PC-9 (cell line): Measurements from ENCODE around the gene NOP53. TPM values are rescaled to one million over a fixed set of nuclear protein-coding genes. Genes with fewer than 3 reads are reported as not detected.

Experiments used
- BruUV-seq: library from RNA; stranded (reverse); fragments of 400-500 nt; replicated peaks from 2 replicates; lab custom pipeline; 2021; lab: Mats Ljungman, UMichigan
- CTCF ChIA-PET: fragments of 300-600 bp; sonication (Branson Sonifier 250); formaldehyde crosslinking; loops from one replicate; lab custom pipeline; 2022; ENCODE audit warnings: antibody characterized with exemption; lab: Charles Lee
- POLR2A ChIA-PET: fragments of 300-600 bp; sonication (Branson Sonifier 250); formaldehyde crosslinking; loops from one replicate; lab custom pipeline; 2022; ENCODE audit warnings: antibody characterized with exemption; ENCODE audit not compliant: unreplicated experiment; lab: Charles Lee
- DNase-seq, 2 experiments: peaks; one replicate each; pipeline versions ENCODE4 v3.0.0 to v3.0.0-alpha.2; 2015 to 2022; ENCODE audit warnings: mixed read lengths in 1 of 2
- H2AFZ ChIP-seq: fragments of 200-600 bp; sonication (generic); 2 replicates; pipeline ENCODE4 v1.8.1; 2017; ENCODE audit warnings: antibody characterized with exemption
- H3F3A ChIP-seq: fragments of 200-600 bp; sonication (generic); 2 replicates; pipeline ENCODE4 v1.8.1; 2017; ENCODE audit warnings: antibody characterized with exemption, mild to moderate bottlenecking, low read depth; ENCODE audit not compliant: insufficient read depth
- H3K27ac ChIP-seq: fragments of 200-600 bp; sonication (generic); 2 replicates; pipeline ENCODE4 v1.6.1; 2016; ENCODE audit warnings: mixed run types
- H3K27me3 ChIP-seq: fragments of 200-600 bp; sonication (generic); 2 replicates; pipeline ENCODE4 v1.6.1; 2016; ENCODE audit warnings: low read depth, mixed run types; ENCODE audit not compliant: insufficient read depth
- H3K36me3 ChIP-seq: fragments of 200-600 bp; sonication (generic); 2 replicates; pipeline ENCODE4 v1.6.1; 2016; ENCODE audit warnings: low read depth, mixed run types
- H3K4me1 ChIP-seq: fragments of 200-600 bp; sonication (generic); replicated peaks from 2 replicates; pipeline ENCODE4 v1.6.1; 2016; ENCODE audit warnings: mixed run types; ENCODE audit not compliant: insufficient read depth
- H3K4me2 ChIP-seq: fragments of 200-600 bp; sonication (generic); 2 replicates; pipeline ENCODE4 v1.6.1; 2017; ENCODE audit warnings: mixed run types
- H3K4me3 ChIP-seq: fragments of 200-600 bp; sonication (generic); 2 replicates; pipeline ENCODE4 v1.6.1; 2016; ENCODE audit warnings: mixed run types
- H3K79me2 ChIP-seq: fragments of 200-600 bp; sonication (generic); 2 replicates; pipeline ENCODE4 v1.6.1; 2017; ENCODE audit warnings: low read depth, mixed run types
- H3K9me2 ChIP-seq: fragments of 200-600 bp; sonication (generic); 2 replicates; pipeline ENCODE4 v1.8.1; 2017; ENCODE audit warnings: mild to moderate bottlenecking; ENCODE audit not compliant: insufficient read depth
- H3K9me3 ChIP-seq: fragments of 200-600 bp; sonication (generic); 2 replicates; pipeline ENCODE4 v1.8.1; 2016; ENCODE audit warnings: low read depth; ENCODE audit not compliant: insufficient read depth
- H4K20me1 ChIP-seq: fragments of 200-600 bp; sonication (generic); 2 replicates; pipeline ENCODE4 v1.8.1; 2017; ENCODE audit not compliant: insufficient read depth
- EZH2 ChIP-seq: fragments of 200-600 bp; sonication (generic); IDR thresholded peaks from 2 replicates; pipeline ENCODE4 v1.8.0; 2017; ENCODE audit warnings: antibody characterized with exemption, low read depth
- intact Hi-C: fragments of 100-400 bp; cut with micrococcal nuclease; formaldehyde crosslinking; loops from one replicate; pipeline ENCODE4 v1.10.0; 2022; ENCODE audit not compliant: unreplicated experiment
- total RNA-seq: library from RNA; stranded (reverse); gene quantifications from 2 replicates; pipeline ENCODE4 v1.2.3, GENCODE V29; 2021
- TF ChIP-seq, protein P1 (sequence below): fragments of 200-600 bp; sonication (generic); conservative IDR thresholded peaks from 2 replicates; pipeline ENCODE4 v1.6.1; 2017; ENCODE audit warnings: mixed run types, antibody characterized with exemption, mild to moderate bottlenecking, moderate library complexity

The NOP53 gene
- total RNA-seq, 1 experiment from 2014 or later = 225 TPM

DNA sequence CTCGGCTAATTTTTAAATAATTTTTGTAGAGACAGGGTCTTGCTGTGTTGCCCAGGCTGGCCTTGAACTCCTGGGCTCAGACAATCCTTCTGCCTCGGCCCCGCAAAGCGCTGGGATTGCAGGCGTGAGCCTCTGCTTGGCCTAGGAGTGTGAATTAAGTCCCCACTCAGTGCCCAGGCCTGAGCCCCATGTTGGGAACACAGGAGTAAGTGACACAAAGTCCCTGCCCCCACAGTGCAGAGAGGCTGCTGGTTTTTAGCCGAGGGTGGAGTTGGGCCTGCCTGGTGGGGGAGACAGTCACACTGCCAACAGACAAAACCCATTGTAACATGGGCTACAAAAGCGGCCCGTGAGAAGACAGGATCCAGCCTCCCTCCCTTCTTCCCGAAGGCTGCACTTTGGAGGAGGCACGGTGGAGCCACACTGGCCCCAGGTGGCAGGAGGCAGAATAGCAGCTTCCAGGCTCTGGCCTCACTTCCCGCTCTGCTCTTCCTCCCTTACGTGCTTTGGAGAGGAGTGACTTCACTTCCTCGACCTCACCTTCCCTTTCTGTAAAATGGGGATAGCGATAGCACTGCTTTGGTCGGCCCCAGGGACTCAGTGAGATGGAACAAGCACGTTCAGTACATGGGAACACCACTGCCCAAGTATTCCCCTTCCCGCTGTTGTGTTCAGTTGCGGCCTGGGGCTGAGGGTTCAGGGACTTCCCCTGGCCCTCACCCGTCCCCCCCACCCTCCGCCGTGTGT, 47.3 kb upstream of the NOP53 start:
- H3K9me3 ChIP-seq = no peaks in the 10 kb centered on the region
- CTCF ChIA-PET = interaction anchor here (1.9 kb wide), 1 partner anchor 261 kb away, joined by 4 read pairs; no protein-coding TSS in a partner anchor
- BruUV-seq = no TSS peak
- H2AFZ ChIP-seq = no peak overlapping the region
- TF ChIP-seq, protein P1, sequence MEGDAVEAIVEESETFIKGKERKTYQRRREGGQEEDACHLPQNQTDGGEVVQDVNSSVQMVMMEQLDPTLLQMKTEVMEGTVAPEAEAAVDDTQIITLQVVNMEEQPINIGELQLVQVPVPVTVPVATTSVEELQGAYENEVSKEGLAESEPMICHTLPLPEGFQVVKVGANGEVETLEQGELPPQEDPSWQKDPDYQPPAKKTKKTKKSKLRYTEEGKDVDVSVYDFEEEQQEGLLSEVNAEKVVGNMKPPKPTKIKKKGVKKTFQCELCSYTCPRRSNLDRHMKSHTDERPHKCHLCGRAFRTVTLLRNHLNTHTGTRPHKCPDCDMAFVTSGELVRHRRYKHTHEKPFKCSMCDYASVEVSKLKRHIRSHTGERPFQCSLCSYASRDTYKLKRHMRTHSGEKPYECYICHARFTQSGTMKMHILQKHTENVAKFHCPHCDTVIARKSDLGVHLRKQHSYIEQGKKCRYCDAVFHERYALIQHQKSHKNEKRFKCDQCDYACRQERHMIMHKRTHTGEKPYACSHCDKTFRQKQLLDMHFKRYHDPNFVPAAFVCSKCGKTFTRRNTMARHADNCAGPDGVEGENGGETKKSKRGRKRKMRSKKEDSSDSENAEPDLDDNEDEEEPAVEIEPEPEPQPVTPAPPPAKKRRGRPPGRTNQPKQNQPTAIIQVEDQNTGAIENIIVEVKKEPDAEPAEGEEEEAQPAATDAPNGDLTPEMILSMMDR = peak; percentile 99
- no peak for TF ChIP-seq EZH2
- no peak overlapping the region for H3K4me3 ChIP-seq
- intact Hi-C loops = loop anchor here (1.0 to 2.0 kb wide), 3 partner anchors 97 to 262 kb away; partner anchors contain the start of gene NAPA
- no peak overlapping the region for H3K4me2 ChIP-seq
- no peaks in the 10 kb centered on the region for H3K79me2 ChIP-seq
- H3K4me1 ChIP-seq = no peaks in the 10 kb centered on the region
- H3K9me2 ChIP-seq = no peaks in the 10 kb centered on the region
- DNase-seq = peak; percentile 70 to 78
- H3K36me3 ChIP-seq = no peaks in the 10 kb centered on the region
- peaks cover 4% of the 10 kb centered on the region; the same call in 1 of the 2 replicates for H4K20me1 ChIP-seq
- POLR2A ChIA-PET = no interaction called here
- 0 out of 2 replicates have a peak overlapping the region, but pooled peaks have one; percentile 27 for H3K27ac ChIP-seq
- H3K27me3 ChIP-seq = no peaks in the 10 kb centered on the region
- H3F3A ChIP-seq = peaks cover 13% of the 10 kb centered on the region; the same call in 1 of the 2 replicates

DNA sequence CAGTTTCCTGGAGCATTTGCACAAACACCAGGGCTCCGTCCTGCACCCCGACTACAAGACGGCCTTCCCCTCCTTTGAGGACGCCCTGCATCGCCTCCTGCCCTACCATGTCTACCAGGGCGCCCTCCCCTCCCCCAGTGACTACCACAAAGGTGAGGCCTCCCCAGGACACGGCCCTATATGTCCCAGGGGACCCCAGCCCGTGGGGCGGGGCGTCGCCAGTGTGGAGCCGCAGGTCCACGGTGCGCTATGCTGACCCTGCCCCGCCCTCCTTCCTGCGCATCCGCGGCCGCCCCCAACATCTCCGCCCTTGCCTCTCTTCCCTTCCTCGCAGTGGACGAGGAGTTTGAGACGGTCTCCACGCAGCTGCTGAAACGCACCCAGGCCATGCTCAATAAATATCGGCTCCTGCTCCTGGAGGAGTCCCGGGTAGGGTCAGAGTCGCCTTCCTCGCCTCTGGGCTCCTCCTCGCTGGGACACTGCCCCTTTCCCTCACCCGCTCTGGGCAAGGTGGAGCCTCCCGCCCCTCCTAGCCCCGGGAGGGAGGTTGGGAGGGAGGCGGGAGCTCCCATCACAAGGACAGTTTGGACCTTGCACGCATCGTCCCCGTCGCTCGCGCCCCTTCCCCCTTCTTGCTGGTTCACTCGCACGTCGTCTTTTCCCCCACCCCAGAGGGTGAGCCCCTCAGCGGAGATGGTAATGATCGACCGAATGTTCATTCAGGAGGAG, 46.6 kb upstream of the NOP53 start:
- no peaks in the 10 kb centered on the region for H3K9me3 ChIP-seq
- BruUV-seq = no TSS peak
- H4K20me1 ChIP-seq = no peaks in the 10 kb centered on the region
- no peaks in the 10 kb centered on the region for H3K9me2 ChIP-seq
- ChIA-PET POLR2A (interaction anchor here (0.6 kb wide), 1 partner anchor 215 kb away, joined by 4 read pairs; no protein-coding TSS in a partner anchor), CTCF (interaction anchor here (0.6 to 1.9 kb wide), 2 partner anchors 236 to 262 kb away, joined by 4 to 6 read pairs; no protein-coding TSS in a partner anchor)
- TF ChIP-seq, protein P1 = no peak
- TF ChIP-seq EZH2 = no peak
- H3K79me2 ChIP-seq = no peaks in the 10 kb centered on the region
- DNase-seq = no peak
- H2AFZ ChIP-seq = no peak overlapping the region
- H3K4me3 ChIP-seq = no peak overlapping the region
- H3K36me3 ChIP-seq = no peaks in the 10 kb centered on the region
- H3K27me3 ChIP-seq = no peaks in the 10 kb centered on the region
- H3K4me1 ChIP-seq = no peaks in the 10 kb centered on the region
- H3F3A ChIP-seq = peaks cover 20% of the 10 kb centered on the region; the same call in 1 of the 2 replicates
- no peak overlapping the region for H3K4me2 ChIP-seq
- no peak overlapping the region for H3K27ac ChIP-seq
- intact Hi-C loops = loop anchor here (1.0 to 2.0 kb wide), 3 partner anchors 98 to 262 kb away; partner anchors contain the start of gene NAPA

DNA sequence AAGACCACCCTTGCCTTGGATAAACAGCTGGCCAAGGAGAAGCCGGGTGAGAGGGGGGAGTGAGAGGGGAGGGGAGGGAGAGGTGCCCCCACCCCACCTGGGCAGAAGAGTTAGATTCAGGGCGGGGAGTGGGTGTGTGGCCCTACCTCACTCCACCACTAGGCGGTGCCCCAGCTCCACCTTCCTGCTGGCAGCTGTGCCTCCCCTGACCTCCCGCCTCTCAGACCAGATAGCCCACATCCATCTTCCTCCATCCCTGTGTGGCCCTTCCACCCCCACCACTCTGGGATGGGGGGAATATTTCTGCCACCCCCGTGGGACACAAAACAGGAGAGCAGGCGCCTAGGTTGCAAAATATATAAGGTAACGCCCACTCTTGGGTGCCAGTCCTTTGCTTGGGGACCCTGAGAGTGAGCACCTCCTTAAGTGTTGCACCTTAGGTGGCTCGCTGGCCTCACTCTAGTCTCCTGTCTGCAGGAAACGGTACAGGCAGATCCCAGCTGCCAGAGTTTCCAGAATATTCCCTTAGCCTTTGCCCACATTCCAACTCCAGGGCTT, 45.9 kb upstream of the NOP53 start:
- no TSS peak for BruUV-seq
- TF ChIP-seq EZH2 = no peak
- TF ChIP-seq, protein P1 = peak; percentile 96
- Histone ChIP-seq H3K9me2 (no peaks in the 10 kb centered on the region), H2AFZ (no peak overlapping the region), H3K9me3 (no peaks in the 10 kb centered on the region), H3K36me3 (no peaks in the 10 kb centered on the region), H3K27me3 (no peaks in the 10 kb centered on the region), H4K20me1 (no peaks in the 10 kb centered on the region), H3K4me1 (no peaks in the 10 kb centered on the region), H3K79me2 (no peaks in the 10 kb centered on the region), H3K27ac (no peak overlapping the region), H3K4me3 (no peak overlapping the region), H3K4me2 (no peak overlapping the region), H3F3A (peaks cover 24% of the 10 kb centered on the region; the same call in 1 of the 2 replicates)
- intact Hi-C loops = loop anchor here (2.0 kb wide), 1 partner anchor 99 kb away; no protein-coding TSS in a partner anchor
- ChIA-PET CTCF (interaction anchor here (0.6 kb wide), 1 partner anchor 236 kb away, joined by 6 read pairs; no protein-coding TSS in a partner anchor), POLR2A (interaction anchor here (0.6 kb wide), 1 partner anchor 216 kb away, joined by 4 read pairs; no protein-coding TSS in a partner anchor)
- DNase-seq = peak in 1 of 2 experiments; percentile 53
